OCI-LY7 (cell line): ENCODE data around the gene KIF21B. TPM values are rescaled to one million over a fixed set of nuclear protein-coding genes. Genes with fewer than 3 reads are reported as not detected.

Experiments
- BruUV-seq: library from RNA; stranded (reverse); fragments of 400-500 nt; replicated peaks from 2 replicates; lab custom pipeline; 2021; lab: Mats Ljungman, UMichigan
- CTCF ChIA-PET: fragments of 300-600 bp; sonication (Branson Sonifier 250); formaldehyde crosslinking; loops from one replicate; lab custom pipeline; 2022; ENCODE audit warnings: antibody characterized with exemption; ENCODE audit not compliant: unreplicated experiment; lab: Charles Lee
- POLR2A ChIA-PET: fragments of 300-600 bp; sonication (Branson Sonifier 250); formaldehyde crosslinking; loops from one replicate; lab custom pipeline; 2022; ENCODE audit warnings: antibody characterized with exemption; lab: Charles Lee
- DNase-seq: peaks from one replicate; pipeline ENCODE4 v3.0.0-alpha.2; 2015; ENCODE audit warnings: low spot score
- H2AFZ ChIP-seq: fragments of 200-600 bp; sonication (generic), shearing (Covaris generic); 2 replicates; pipeline ENCODE4 v1.6.1; 2014; ENCODE audit warnings: mild to moderate bottlenecking, antibody characterized with exemption, low read length, moderate library complexity
- H3K27ac ChIP-seq: fragments of 200-600 bp; sonication (generic); 2 replicates; pipeline ENCODE4 v1.5.1; 2014; ENCODE audit warnings: mixed run types, low read depth, mild to moderate bottlenecking, moderate library complexity, low read length, inconsistent platforms; ENCODE audit not compliant: poor library complexity, severe bottlenecking
- H3K36me3 ChIP-seq: fragments of 200-600 bp; sonication (generic); 2 replicates; pipeline ENCODE4 v1.6.1; 2014; ENCODE audit warnings: mild to moderate bottlenecking, antibody characterized with exemption, low read length, moderate library complexity, mixed read lengths; ENCODE audit not compliant: insufficient read depth
- H3K4me1 ChIP-seq: fragments of 200-600 bp; sonication (generic); 2 replicates; pipeline ENCODE4 v1.5.1; 2014; ENCODE audit warnings: mild to moderate bottlenecking, low read length; ENCODE audit not compliant: insufficient read depth, poor library complexity, severe bottlenecking
- H3K4me2 ChIP-seq: fragments of 200-600 bp; sonication (generic); 2 replicates; pipeline ENCODE4 v1.6.1; 2014; ENCODE audit warnings: mild to moderate bottlenecking, low read length
- H3K4me3 ChIP-seq: fragments of 200-600 bp; sonication (generic); 2 replicates; pipeline ENCODE4 v1.5.1; 2014; ENCODE audit warnings: mild to moderate bottlenecking, low read depth, low read length; ENCODE audit not compliant: poor library complexity, severe bottlenecking
- H3K79me2 ChIP-seq: fragments of 200-600 bp; sonication (generic); 2 replicates; pipeline ENCODE4 v1.6.1; 2016; ENCODE audit warnings: low read depth, mild to moderate bottlenecking, low read length, moderate library complexity, mixed read lengths; ENCODE audit not compliant: insufficient read depth
- H3K9me2 ChIP-seq: fragments of 200-600 bp; sonication (generic); 2 replicates; pipeline ENCODE4 v1.6.1; 2016; ENCODE audit warnings: mild to moderate bottlenecking, low read length, mixed read lengths; ENCODE audit not compliant: insufficient read depth
- H3K9me3 ChIP-seq: fragments of 200-600 bp; sonication (generic); 2 replicates; pipeline ENCODE4 v1.6.1; 2014; ENCODE audit warnings: mild to moderate bottlenecking, mixed run types, low read length, mixed read lengths
- H4K20me1 ChIP-seq: fragments of 200-600 bp; sonication (generic); 2 replicates; pipeline ENCODE4 v1.6.1; 2014; ENCODE audit warnings: mild to moderate bottlenecking, antibody characterized with exemption, low read length, moderate library complexity, mixed read lengths; ENCODE audit not compliant: insufficient read depth
- CTCF ChIP-seq: fragments of 200-600 bp; sonication (generic); conservative IDR thresholded peaks from 2 replicates; pipeline ENCODE4 v1.5.1; 2014; ENCODE audit warnings: mild to moderate bottlenecking, antibody characterized with exemption, low read length, moderate library complexity, mixed read lengths
- EZH2phosphoT487 ChIP-seq: fragments of 200-600 bp; sonication (generic); IDR thresholded peaks from 2 replicates; pipeline ENCODE4 v1.6.1; 2018; ENCODE audit warnings: low read depth, borderline replicate concordance, mild to moderate bottlenecking, mixed run types, antibody characterized with exemption, low read length, moderate library complexity, mixed read lengths
- intact Hi-C: fragments of 100-400 bp; cut with micrococcal nuclease; formaldehyde crosslinking; loops from one replicate; pipeline ENCODE4 v1.10.0; 2022; ENCODE audit not compliant: unreplicated experiment
- total RNA-seq, 2 experiments: library from RNA; depleted of rRNA in 1 of 2; stranded (reverse); fragments of >200 nt in 1 of 2; shearing (Covaris generic) in 1 of 2; gene quantifications; 2 replicates each; pipeline ENCODE4 v1.2.3, GENCODE V29; 2014 to 2022

KIF21B gene
- total RNA-seq, 2 experiments from 2014 or later = 30.5 to 65.7 TPM

DNA sequence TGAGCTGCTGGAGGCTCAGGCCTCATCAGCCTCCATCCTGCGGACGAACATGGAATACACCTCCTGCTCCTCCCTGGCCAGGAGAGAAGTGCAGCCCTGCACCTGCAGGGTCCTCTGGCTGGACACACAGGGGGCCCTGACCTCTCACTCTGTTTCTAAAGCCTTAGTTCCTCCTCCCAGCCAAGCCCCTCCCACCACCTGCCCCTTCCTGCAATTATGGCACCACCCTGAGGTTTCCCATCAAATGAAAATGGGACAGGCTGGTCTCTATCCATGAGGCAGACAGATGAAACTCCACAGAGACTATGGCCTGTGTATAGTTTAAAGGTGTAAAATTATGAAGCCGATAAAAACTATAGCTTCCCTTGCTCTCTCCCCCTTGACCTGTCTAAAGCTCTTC is 46.1 kb upstream of the KIF21B start:
- CTCF ChIA-PET = no interaction called here
- Histone ChIP-seq H3K4me2 (no peak overlapping the region), H4K20me1 (no peaks in the 10 kb centered on the region), H3K9me2 (no peaks in the 10 kb centered on the region), H3K9me3 (no peaks in the 10 kb centered on the region), H3K4me1 (no peaks in the 10 kb centered on the region), H3K36me3 (no peaks in the 10 kb centered on the region), H3K79me2 (no peaks in the 10 kb centered on the region), H3K27ac (no peak overlapping the region), H2AFZ (no peak overlapping the region), H3K4me3 (no peak overlapping the region)
- intact Hi-C loops = no loop called here
- TF ChIP-seq EZH2phosphoT487 (no peak), CTCF (no peak)
- no TSS peak for BruUV-seq
- DNase-seq = no peak
- POLR2A ChIA-PET = interaction anchor here (0.5 kb wide), 1 partner anchor 243 kb away, joined by 4 read pairs; no protein-coding TSS in a partner anchor

DNA sequence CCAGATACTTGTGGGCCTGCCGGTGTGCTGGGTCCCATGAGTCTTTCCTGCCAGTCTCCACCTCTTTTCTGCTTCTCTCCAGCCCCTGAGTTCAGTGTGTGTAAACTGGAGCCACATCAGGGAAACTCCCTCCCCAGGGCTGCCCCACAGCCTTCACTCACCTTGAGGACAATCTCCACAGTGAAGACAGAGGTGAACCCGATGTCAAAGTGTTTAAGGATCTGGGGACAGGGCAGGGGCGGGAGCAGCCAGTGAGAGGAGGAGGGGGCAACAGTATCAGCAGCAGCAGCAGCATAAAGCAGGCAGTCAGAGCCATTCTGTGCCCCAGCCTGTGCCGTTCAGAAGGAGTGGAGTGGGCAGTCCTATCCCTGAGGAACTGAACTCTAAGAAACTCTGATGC is 45.5 kb upstream of the KIF21B start:
- no peaks in the 10 kb centered on the region for H3K9me3 ChIP-seq
- CTCF ChIA-PET = no interaction called here
- no peaks in the 10 kb centered on the region for H3K79me2 ChIP-seq
- TF ChIP-seq EZH2phosphoT487 (no peak), CTCF (no peak)
- no peaks in the 10 kb centered on the region for H3K36me3 ChIP-seq
- intact Hi-C loops = no loop called here
- H4K20me1 ChIP-seq = no peaks in the 10 kb centered on the region
- no peak overlapping the region for H3K4me2 ChIP-seq
- H3K27ac ChIP-seq = no peak overlapping the region
- DNase-seq = no peak
- H2AFZ ChIP-seq = no peak overlapping the region
- POLR2A ChIA-PET = no interaction called here
- no TSS peak for BruUV-seq
- H3K9me2 ChIP-seq = no peaks in the 10 kb centered on the region
- no peaks in the 10 kb centered on the region for H3K4me1 ChIP-seq
- H3K4me3 ChIP-seq = no peak overlapping the region

- no peak overlapping the region for H3K4me3 ChIP-seq
- H3K79me2 ChIP-seq = no peaks in the 10 kb centered on the region
- intact Hi-C loops = no loop called here
- no peak overlapping the region for H3K4me2 ChIP-seq
- no peak for DNase-seq
- no peak overlapping the region for H3K27ac ChIP-seq
- no TSS peak for BruUV-seq
- no peaks in the 10 kb centered on the region for H4K20me1 ChIP-seq
- ChIA-PET CTCF (no interaction called here), POLR2A (no interaction called here)
- H3K9me3 ChIP-seq = no peaks in the 10 kb centered on the region
- TF ChIP-seq EZH2phosphoT487 (no peak), CTCF (no peak)
- H3K9me2 ChIP-seq = no peaks in the 10 kb centered on the region
- no peak overlapping the region for H2AFZ ChIP-seq
- no peaks in the 10 kb centered on the region for H3K4me1 ChIP-seq
- no peaks in the 10 kb centered on the region for H3K36me3 ChIP-seq
Observed at GRCh38 chr1:201066986-201067385, 43.5 kb upstream of the KIF21B start.
